Measurements from ENCODE around the gene XYLT2. TPM values are rescaled to one million over a fixed set of nuclear protein-coding genes. Genes with fewer than 3 reads are reported as not detected.

The XYLT2 gene
- total RNA-seq, 1 donor from 2014 or later, result 12.2 TPM

- no peaks in the 10 kb centered on the region for H3K79me2 ChIP-seq (ENCODE audit: low read depth)
- no peak overlapping the region for H2AFZ ChIP-seq (replicated peaks)
- Mint-ChIP-seq H3K27me3 (ENCODE audit: insufficient read depth, low read depth) (peaks cover 9% of the 10 kb centered on the region), H3K27ac (no peak overlapping the region), H3K4me3 (no peak overlapping the region), H3K9me3 (no peaks in the 10 kb centered on the region), H3K4me1 (peaks cover 13% of the 10 kb centered on the region), H3K36me3 (no peaks in the 10 kb centered on the region)
- H3K4me3 ChIP-seq, result no peak overlapping the region
- no peaks in the 10 kb centered on the region for H3K27me3 ChIP-seq
- H3K9me3 ChIP-seq (ENCODE audit: low read depth), result no peaks in the 10 kb centered on the region
- H3K9ac ChIP-seq, result no peak overlapping the region
- DNase-seq (ENCODE audit: low spot score), result no peak
- H3F3A ChIP-seq (ENCODE audit: low read depth), result no peaks in the 10 kb centered on the region
- H4K20me1 ChIP-seq (ENCODE audit: low read depth), result no peaks in the 10 kb centered on the region
- no peaks in the 10 kb centered on the region for H3K4me1 ChIP-seq
- no peak for TF ChIP-seq CTCF (IDR thresholded peaks at IDR 0.05)
- no peak for TF ChIP-seq EZH2phosphoT487 (IDR thresholded peaks at IDR 0.05)
- no peak for TF ChIP-seq EZH2 (IDR thresholded peaks at IDR 0.05)
- no peaks in the 10 kb centered on the region for H3K36me3 ChIP-seq
- H3K4me2 ChIP-seq, result no peak overlapping the region
- H3K27ac ChIP-seq, result no peak overlapping the region
Observed at GRCh38 chr17:50303596-50303995, 42.3 kb upstream of the XYLT2 start.

GRCh38 chr17:50304781-50305404, 41.0 kb upstream of the XYLT2 start:
- Histone ChIP-seq H3K36me3 (no peaks in the 10 kb centered on the region), H3K27ac (no peak overlapping the region), H3K4me1 (no peaks in the 10 kb centered on the region), H3K27me3 (no peaks in the 10 kb centered on the region), H4K20me1 (ENCODE audit: low read depth) (no peaks in the 10 kb centered on the region), H3K4me2 (no peak overlapping the region), H3K79me2 (ENCODE audit: low read depth) (no peaks in the 10 kb centered on the region), H3K9me3 (ENCODE audit: low read depth) (no peaks in the 10 kb centered on the region), H3F3A (ENCODE audit: low read depth) (no peaks in the 10 kb centered on the region), H2AFZ (replicated peaks) (peak overlapping the region; percentile 52), H3K9ac (no peak overlapping the region), H3K4me3 (no peak overlapping the region)
- Mint-ChIP-seq H3K36me3 (no peaks in the 10 kb centered on the region), H3K27ac (peak overlapping the region; percentile 33), H3K9me3 (no peaks in the 10 kb centered on the region), H3K27me3 (ENCODE audit: insufficient read depth, low read depth) (peaks cover 9% of the 10 kb centered on the region), H3K4me3 (no peak overlapping the region), H3K4me1 (peaks cover 13% of the 10 kb centered on the region)
- TF ChIP-seq CTCF (IDR thresholded peaks at IDR 0.05) (no peak), EZH2 (IDR thresholded peaks at IDR 0.05) (no peak), EZH2phosphoT487 (IDR thresholded peaks at IDR 0.05) (no peak)
- DNase-seq (ENCODE audit: low spot score), result peak; percentile 49

GRCh38 chr17:50307654-50308053, 38.3 kb upstream of the XYLT2 start:
- Mint-ChIP-seq H3K4me1 (peaks cover 26% of the 10 kb centered on the region), H3K36me3 (no peaks in the 10 kb centered on the region)

More at GRCh38 chr17:50307654-50308053, 38.3 kb upstream of the XYLT2 start:
- H3F3A ChIP-seq (ENCODE audit: low read depth), result no peaks in the 10 kb centered on the region
- no peak overlapping the region for H2AFZ ChIP-seq (replicated peaks)
- no peaks in the 10 kb centered on the region for H4K20me1 ChIP-seq (ENCODE audit: low read depth)
- no peaks in the 10 kb centered on the region for H3K36me3 ChIP-seq
- no peaks in the 10 kb centered on the region for H3K9me3 ChIP-seq (ENCODE audit: low read depth)
- Mint-ChIP-seq H3K27ac (peak overlapping the region; percentile 17), H3K4me3 (no peak overlapping the region), H3K9me3 (peaks cover 2% of the 10 kb centered on the region), H3K27me3 (ENCODE audit: insufficient read depth, low read depth) (no peaks in the 10 kb centered on the region)
- no peak overlapping the region for H3K9ac ChIP-seq
- H3K27ac ChIP-seq, result no peak overlapping the region
- no peak overlapping the region for H3K4me2 ChIP-seq
- DNase-seq (ENCODE audit: low spot score), result no peak
- H3K4me1 ChIP-seq, result no peaks in the 10 kb centered on the region
- no peaks in the 10 kb centered on the region for H3K79me2 ChIP-seq (ENCODE audit: low read depth)
- no peaks in the 10 kb centered on the region for H3K27me3 ChIP-seq
- TF ChIP-seq CTCF (IDR thresholded peaks at IDR 0.05), result no peak
- TF ChIP-seq EZH2phosphoT487 (IDR thresholded peaks at IDR 0.05), result no peak
- TF ChIP-seq EZH2 (IDR thresholded peaks at IDR 0.05), result no peak
- no peak overlapping the region for H3K4me3 ChIP-seq
